Stimulated activated CD4-positive, alpha-beta T cell treated with anti-CD3 and anti-CD28 coated beads, Interleukin-12 subunit alpha, Interleukin-12 subunit beta, amount 100 ng/mL, for 24 hours (primary cell): ENCODE data around the gene USP32.
"Not testable (repeated sequence)": the region's sequence is repeated elsewhere in the genome, so short reads cannot be mapped to it uniquely, and the experiment has no call there.

ENCODE experiments used
- DNase-seq, 2 experiments: peaks; one replicate each; pipeline ENCODE4 v3.0.0-alpha.2; 2020; ENCODE audit warnings: low read depth in 2 of 2

The USP32 gene

GRCh38 chr17:60176763-60177162, 215.2 kb downstream of the USP32 start:
- not testable (repeated sequence) for DNase-seq

GRCh38 chr17:60174767-60175166, 217.2 kb downstream of the USP32 start:
- DNase-seq: not testable (repeated sequence)

- no peak for DNase-seq
These were observed 217.9 kb downstream of the USP32 start for GRCh38 chr17:60174035-60174434.

GRCh38 chr17:60173304-60173819, 218.6 kb downstream of the USP32 start:
- DNase-seq: no peak

- DNase-seq: no peak
These were observed 220.2 kb downstream of the USP32 start for GRCh38 chr17:60171753-60172079.

GRCh38 chr17:60170835-60171752, 220.8 kb downstream of the USP32 start:
- no peak for DNase-seq

GRCh38 chr17:60169921-60170817, 221.8 kb downstream of the USP32 start:
- no peak for DNase-seq

GRCh38 chr17:60168654-60169053, 223.3 kb downstream of the USP32 start:
- no peak for DNase-seq

- no peak for DNase-seq
These were observed 224.7 kb downstream of the USP32 start for GRCh38 chr17:60167065-60167741.

GRCh38 chr17:60165971-60166370, 226.0 kb downstream of the USP32 start:
- peak in 1 of 2 experiments; percentile 18 for DNase-seq

- DNase-seq: no peak
These were observed 226.7 kb downstream of the USP32 start for GRCh38 chr17:60165223-60165622.

GRCh38 chr17:60164697-60165096, 227.2 kb downstream of the USP32 start:
- DNase-seq: no peak

GRCh38 chr17:60164164-60164563, 227.8 kb downstream of the USP32 start:
- DNase-seq: no peak

- no peak for DNase-seq
These were observed 228.7 kb downstream of the USP32 start for GRCh38 chr17:60163108-60163784.

GRCh38 chr17:60161598-60162330, 230.2 kb downstream of the USP32 start:
- DNase-seq: no peak

- no peak for DNase-seq
These were observed 231.0 kb downstream of the USP32 start for GRCh38 chr17:60160829-60161501.

GRCh38 chr17:60159479-60159866, 232.5 kb downstream of the USP32 start:
- no peak for DNase-seq

- DNase-seq: no peak
These were observed 233.0 kb downstream of the USP32 start for GRCh38 chr17:60158751-60159478.

GRCh38 chr17:60157487-60158040, 234.4 kb downstream of the USP32 start:
- no peak for DNase-seq
